ENCODE data around the gene ANO10. TPM values are rescaled to one million over a fixed set of nuclear protein-coding genes. Genes with fewer than 3 reads are reported as not detected.

ANO10 gene
- polyA plus RNA-seq, 1 donor from 2014 or later = 5.8 TPM

DNA sequence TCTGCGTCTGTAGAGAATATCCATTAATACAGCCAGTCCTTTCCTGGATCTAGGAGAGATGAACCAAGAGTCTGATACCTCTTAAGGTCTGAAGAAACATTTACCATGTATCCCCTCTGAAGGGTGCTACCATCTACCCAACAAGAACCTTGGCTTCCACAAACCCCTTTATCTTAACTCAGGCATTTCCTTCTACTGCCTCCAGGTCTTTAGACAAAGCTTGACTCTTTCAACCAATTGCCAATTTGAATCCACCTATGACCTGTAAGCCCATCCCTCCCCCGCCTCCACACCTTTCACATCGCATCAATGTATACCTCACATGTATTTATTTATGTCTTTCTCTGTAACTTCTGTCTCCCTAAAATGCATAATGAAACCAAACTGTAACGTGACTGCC is 196.0 kb downstream of the ANO10 start:
- no peak overlapping the region for H3K27ac Mint-ChIP-seq
- no peak overlapping the region for H3K4me3 Mint-ChIP-seq
- no peaks in the 10 kb centered on the region for H3K27me3 Mint-ChIP-seq
- H3K36me3 Mint-ChIP-seq = peaks cover 16% of the 10 kb centered on the region
- no peaks in the 10 kb centered on the region for H3K4me1 Mint-ChIP-seq
- H3K9me3 Mint-ChIP-seq = no peaks in the 10 kb centered on the region

- Mint-ChIP-seq H3K9me3 (no peaks in the 10 kb centered on the region), H3K4me3 (no peak overlapping the region), H3K27ac (no peak overlapping the region), H3K4me1 (no peaks in the 10 kb centered on the region), H3K36me3 (peaks cover 16% of the 10 kb centered on the region), H3K27me3 (no peaks in the 10 kb centered on the region)
Measured at GRCh38 chr3:43423639-43424038, 198.2 kb downstream of the ANO10 start.

- Mint-ChIP-seq H3K27me3 (no peaks in the 10 kb centered on the region), H3K4me1 (no peaks in the 10 kb centered on the region), H3K27ac (no peak overlapping the region), H3K4me3 (no peak overlapping the region), H3K9me3 (no peaks in the 10 kb centered on the region), H3K36me3 (peaks cover 16% of the 10 kb centered on the region)
Measured at GRCh38 chr3:43423142-43423541, 198.7 kb downstream of the ANO10 start.

- Mint-ChIP-seq H3K4me1 (no peaks in the 10 kb centered on the region), H3K27ac (no peak overlapping the region), H3K9me3 (no peaks in the 10 kb centered on the region), H3K27me3 (no peaks in the 10 kb centered on the region), H3K4me3 (no peak overlapping the region), H3K36me3 (peaks cover 13% of the 10 kb centered on the region)
Measured at GRCh38 chr3:43418601-43419272, 203.1 kb downstream of the ANO10 start.

DNA sequence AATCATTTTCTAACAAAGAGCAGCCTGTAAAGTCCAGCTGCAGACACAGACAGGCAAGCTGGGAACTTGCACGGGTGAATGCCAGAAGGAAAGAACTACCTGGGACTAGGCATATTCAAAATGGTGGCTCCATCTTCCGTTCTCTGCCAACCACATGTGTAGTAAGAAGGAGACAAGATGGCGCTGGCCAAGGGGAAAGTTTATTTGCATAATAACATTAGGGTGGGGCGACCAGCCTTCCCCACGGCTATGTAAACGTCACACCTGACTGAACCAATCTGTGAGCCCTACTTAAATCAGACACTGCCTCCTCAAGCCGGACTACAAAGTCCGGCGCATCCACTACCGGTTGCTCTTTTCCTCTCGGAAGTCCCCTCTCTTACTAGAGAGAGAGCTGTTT is 204.7 kb downstream of the ANO10 start:
- Mint-ChIP-seq H3K9me3 (no peaks in the 10 kb centered on the region), H3K27ac (peak overlapping the region in 1 of 3 donors; percentile 44), H3K27me3 (no peaks in the 10 kb centered on the region), H3K36me3 (peaks cover 15% of the 10 kb centered on the region), H3K4me1 (no peaks in the 10 kb centered on the region), H3K4me3 (no peak overlapping the region)

- Mint-ChIP-seq H3K27ac (no peak overlapping the region), H3K36me3 (peaks cover 19% of the 10 kb centered on the region), H3K27me3 (no peaks in the 10 kb centered on the region), H3K4me3 (no peak overlapping the region), H3K9me3 (no peaks in the 10 kb centered on the region), H3K4me1 (no peaks in the 10 kb centered on the region)
Measured at GRCh38 chr3:43415088-43415487, 206.7 kb downstream of the ANO10 start.

DNA sequence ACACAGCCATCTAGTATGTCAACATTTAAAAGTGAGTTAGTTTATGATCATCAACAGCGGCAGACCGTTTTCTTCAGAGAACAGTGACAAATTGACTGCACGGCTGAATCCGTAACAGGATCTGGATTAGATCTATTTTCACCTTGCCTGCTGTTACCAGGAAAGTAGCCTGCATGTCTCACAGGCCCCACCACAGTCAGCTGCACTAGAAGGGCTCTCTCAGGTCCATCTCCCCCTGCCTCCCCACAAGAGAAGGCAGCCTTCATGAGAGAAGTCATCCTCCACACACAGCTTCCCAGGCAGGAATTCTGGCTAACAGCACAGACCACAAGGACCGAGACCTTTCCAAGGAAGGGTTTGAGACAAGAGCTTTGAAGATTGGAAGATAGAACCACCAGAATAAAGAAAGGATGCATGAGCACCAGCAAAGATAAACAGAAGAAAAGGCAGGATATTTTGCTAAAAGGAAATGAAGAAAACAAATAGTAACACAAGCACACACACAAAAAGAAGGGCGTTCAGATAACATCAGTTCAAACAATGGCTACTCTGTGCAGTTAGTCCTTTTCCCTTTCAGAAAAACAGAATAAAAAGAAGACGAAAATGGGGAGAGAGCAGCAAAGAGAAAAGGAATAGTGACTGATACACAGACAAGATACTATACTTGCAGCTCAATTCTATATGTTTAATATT is 208.0 kb downstream of the ANO10 start:
- Mint-ChIP-seq H3K9me3 (no peaks in the 10 kb centered on the region), H3K36me3 (peaks cover 15% of the 10 kb centered on the region), H3K27ac (no peak overlapping the region), H3K27me3 (no peaks in the 10 kb centered on the region), H3K4me3 (no peak overlapping the region), H3K4me1 (no peaks in the 10 kb centered on the region)

- H3K36me3 Mint-ChIP-seq = peaks cover 11% of the 10 kb centered on the region
- no peaks in the 10 kb centered on the region for H3K4me1 Mint-ChIP-seq
- H3K4me3 Mint-ChIP-seq = no peak overlapping the region
- no peak overlapping the region for H3K27ac Mint-ChIP-seq
- no peaks in the 10 kb centered on the region for H3K9me3 Mint-ChIP-seq
- no peaks in the 10 kb centered on the region for H3K27me3 Mint-ChIP-seq
Measured at GRCh38 chr3:43411429-43411828, 210.4 kb downstream of the ANO10 start.

DNA sequence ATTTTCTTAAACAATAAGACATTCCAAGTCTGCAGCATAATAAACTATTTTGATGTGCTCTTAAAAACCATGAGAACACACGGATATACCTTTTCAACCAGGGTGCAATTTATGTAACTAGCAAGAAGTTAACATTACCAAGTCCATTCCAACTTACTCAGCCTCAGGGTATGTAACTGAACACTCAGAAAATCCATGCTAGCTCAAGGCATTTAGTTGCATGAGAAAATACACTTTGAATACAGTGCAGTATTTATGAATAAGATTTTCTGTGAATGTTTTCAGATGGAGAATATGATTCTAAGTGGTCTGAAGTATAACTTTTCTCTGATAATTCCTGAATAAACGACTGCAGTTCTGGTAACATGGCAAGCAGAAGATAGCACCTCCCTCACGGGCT is 211.2 kb downstream of the ANO10 start:
- Mint-ChIP-seq H3K9me3 (no peaks in the 10 kb centered on the region), H3K36me3 (peaks cover 11% of the 10 kb centered on the region), H3K4me3 (no peak overlapping the region), H3K27me3 (peaks cover 3% of the 10 kb centered on the region), H3K4me1 (peaks cover 0 to 2% (median 0%) of the 10 kb centered on the region in 3 donors), H3K27ac (no peak overlapping the region)

DNA sequence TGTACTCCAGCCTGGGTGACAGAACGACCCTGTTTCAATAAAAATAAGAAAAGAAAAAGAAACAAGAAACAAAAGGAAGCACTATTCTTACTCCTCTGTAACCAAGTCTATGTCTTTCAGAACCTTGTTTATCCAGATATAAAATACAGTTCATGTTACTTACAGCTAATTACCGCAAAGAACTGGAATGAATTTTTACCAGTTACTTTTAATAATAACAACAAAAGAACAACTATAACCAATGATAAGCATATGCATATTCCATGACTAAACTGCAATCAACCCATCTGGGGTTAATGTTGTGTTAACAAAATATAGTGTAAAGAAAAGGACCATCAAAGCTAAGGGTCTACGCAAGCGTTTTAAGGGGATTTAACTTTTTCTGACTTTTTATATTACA is 212.3 kb downstream of the ANO10 start:
- H3K27me3 Mint-ChIP-seq = peaks cover 3% of the 10 kb centered on the region
- H3K36me3 Mint-ChIP-seq = peaks cover 11% of the 10 kb centered on the region
- no peaks in the 10 kb centered on the region for H3K9me3 Mint-ChIP-seq
- H3K4me3 Mint-ChIP-seq = no peak overlapping the region
- H3K27ac Mint-ChIP-seq = no peak overlapping the region
- peaks cover 0 to 2% (median 0%) of the 10 kb centered on the region in 3 donors for H3K4me1 Mint-ChIP-seq

DNA sequence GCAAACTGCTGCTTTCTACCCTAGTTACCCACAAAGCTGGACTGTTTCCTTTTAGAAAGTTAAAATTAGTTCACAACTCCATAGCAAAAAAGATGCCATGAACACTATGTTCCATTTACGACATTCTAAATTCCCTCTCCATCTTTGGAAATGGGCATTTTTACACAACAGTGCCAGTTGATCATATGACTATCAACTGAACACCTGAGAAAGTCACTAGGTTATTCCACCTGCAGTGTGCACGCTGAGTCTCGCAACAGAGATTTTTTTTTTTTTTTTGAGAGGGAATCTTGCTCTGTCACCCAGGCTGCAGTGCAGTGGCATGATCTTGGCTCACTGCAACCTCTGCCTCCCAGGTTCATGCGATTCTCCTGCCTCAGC is 215.2 kb downstream of the ANO10 start:
- peaks cover 0 to 2% (median 0%) of the 10 kb centered on the region in 3 donors for H3K4me1 Mint-ChIP-seq
- peaks cover 7% of the 10 kb centered on the region for H3K36me3 Mint-ChIP-seq
- H3K9me3 Mint-ChIP-seq = no peaks in the 10 kb centered on the region
- no peak overlapping the region for H3K4me3 Mint-ChIP-seq
- peaks cover 3% of the 10 kb centered on the region for H3K27me3 Mint-ChIP-seq
- H3K27ac Mint-ChIP-seq = no peak overlapping the region

DNA sequence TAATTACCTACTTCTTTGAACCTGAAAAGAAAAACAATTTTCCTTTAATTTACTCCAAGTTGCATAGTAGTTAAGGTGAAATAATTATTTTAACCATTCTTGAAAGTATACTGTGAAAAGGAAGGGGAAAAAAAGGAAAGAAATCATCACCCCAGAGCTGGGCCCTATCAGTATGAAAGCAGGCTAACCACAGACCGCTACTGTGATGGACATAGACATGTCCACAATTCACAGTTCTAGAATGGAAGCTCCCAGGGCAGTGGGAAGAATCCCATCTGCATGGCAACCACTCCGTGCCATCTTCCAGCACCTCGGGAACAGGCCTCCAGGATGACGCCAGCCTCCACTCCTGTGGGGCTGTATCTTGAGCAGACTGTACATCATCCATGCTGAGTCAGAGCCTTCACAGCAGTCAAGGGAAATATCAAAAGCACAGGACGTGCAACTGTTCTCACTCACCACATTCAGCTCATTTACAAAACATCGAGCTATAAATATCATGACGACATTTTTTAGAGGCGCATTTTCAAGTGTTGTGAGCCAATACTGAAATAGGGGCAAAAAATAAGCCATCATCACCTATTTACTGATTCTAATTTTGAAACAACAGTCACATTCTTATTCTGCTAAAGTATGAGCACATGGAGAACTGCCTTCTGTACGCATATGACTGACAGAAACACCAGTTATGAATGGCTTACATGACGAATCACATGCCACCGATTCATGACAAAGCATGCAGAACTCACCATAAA is 215.7 kb downstream of the ANO10 start:
- Mint-ChIP-seq H3K36me3 (peaks cover 7% of the 10 kb centered on the region), H3K4me3 (no peak overlapping the region), H3K9me3 (no peaks in the 10 kb centered on the region), H3K27me3 (peaks cover 3% of the 10 kb centered on the region), H3K4me1 (peaks cover 0 to 2% (median 0%) of the 10 kb centered on the region in 3 donors), H3K27ac (peak overlapping the region in 1 of 3 donors; percentile 18)

- H3K36me3 Mint-ChIP-seq = no peaks in the 10 kb centered on the region
- no peak overlapping the region for H3K27ac Mint-ChIP-seq
- H3K4me1 Mint-ChIP-seq = peaks cover 0 to 2% (median 0%) of the 10 kb centered on the region in 3 donors
- no peaks in the 10 kb centered on the region for H3K9me3 Mint-ChIP-seq
- H3K27me3 Mint-ChIP-seq = peaks cover 1% of the 10 kb centered on the region
- H3K4me3 Mint-ChIP-seq = no peak overlapping the region
Measured at GRCh38 chr3:43400781-43401730, 220.8 kb downstream of the ANO10 start.

DNA sequence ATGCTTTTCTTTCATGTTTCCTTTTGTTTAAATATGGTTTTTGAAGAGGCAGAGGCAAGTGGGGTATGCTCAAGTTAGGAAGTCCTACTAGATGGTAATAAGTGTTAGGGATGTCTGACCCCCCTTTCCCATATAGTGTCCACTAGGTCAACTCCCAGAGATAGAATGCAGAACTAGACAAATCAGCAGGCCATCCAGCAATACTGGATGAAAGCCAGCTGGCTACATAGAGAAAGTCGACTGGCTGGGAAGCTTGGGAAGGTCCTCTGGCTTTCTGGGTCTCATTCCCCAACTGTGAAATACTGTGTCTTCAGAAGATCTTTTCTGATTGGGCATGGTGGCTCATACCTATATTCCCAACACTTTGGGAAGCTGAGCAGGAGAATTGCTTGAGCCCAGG is 221.6 kb downstream of the ANO10 start:
- no peaks in the 10 kb centered on the region for H3K9me3 Mint-ChIP-seq
- no peaks in the 10 kb centered on the region for H3K36me3 Mint-ChIP-seq
- H3K27me3 Mint-ChIP-seq = no peaks in the 10 kb centered on the region
- H3K4me1 Mint-ChIP-seq = peaks cover 0 to 1% (median 0%) of the 10 kb centered on the region in 3 donors
- H3K4me3 Mint-ChIP-seq = no peak overlapping the region
- no peak overlapping the region for H3K27ac Mint-ChIP-seq

DNA sequence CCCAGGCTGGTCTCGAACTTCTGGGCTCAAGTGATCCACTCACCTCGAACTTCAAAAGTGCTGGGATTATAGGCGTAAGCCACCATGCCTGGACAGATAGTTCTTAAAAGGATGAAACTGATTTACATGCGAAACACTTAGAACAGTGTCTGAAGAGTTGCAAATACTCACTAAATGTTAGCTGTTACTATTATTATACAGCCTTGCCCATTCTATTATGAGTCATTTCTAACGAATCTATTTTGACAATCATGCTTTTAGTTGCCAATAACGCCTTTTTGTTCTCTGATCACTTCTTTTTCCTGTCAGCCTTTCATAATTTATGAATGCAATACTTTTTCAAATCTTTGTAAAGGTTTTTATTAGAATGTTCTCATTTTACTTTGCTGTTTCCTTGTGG is 222.8 kb downstream of the ANO10 start:
- no peaks in the 10 kb centered on the region for H3K36me3 Mint-ChIP-seq
- H3K27ac Mint-ChIP-seq = no peak overlapping the region
- H3K4me1 Mint-ChIP-seq = peaks cover 0 to 5% (median 5%) of the 10 kb centered on the region in 3 donors

More for the DNA sequence above, 222.8 kb downstream of the ANO10 start:
- H3K4me3 Mint-ChIP-seq = no peak overlapping the region
- no peaks in the 10 kb centered on the region for H3K27me3 Mint-ChIP-seq
- H3K9me3 Mint-ChIP-seq = no peaks in the 10 kb centered on the region
